Spleen (tissue), 11 donors: ENCODE measurements around the gene SLC34A1. TPM values are rescaled to one million over a fixed set of nuclear protein-coding genes. Genes with fewer than 3 reads are reported as not detected.

Source experiments
- DNase-seq: peaks from one replicate; pipeline ENCODE4 v3.0.0-alpha.2; 2020
- H3K27ac ChIP-seq, 8 donors: fragments of 200-600 bp; sonication (generic) in 7 of 8; 1 replicate in 4 of 8; 2 replicates in 4 of 8; pipeline versions ENCODE4 v1.5.0 to v1.8.0; 2016 to 2021; ENCODE audit warnings: inconsistent platforms in 4 of 8, mild to moderate bottlenecking in 4 of 8, moderate library complexity in 1 of 8
- H3K27me3 ChIP-seq, 7 donors: fragments of 200-600 bp; sonication (generic) in 6 of 7; replicated peaks in 1 of 7; 1 replicate in 4 of 7; 2 replicates in 3 of 7; pipeline versions ENCODE4 v1.5.0 to v1.8.0; 2016 to 2021; ENCODE audit warnings: inconsistent platforms in 3 of 7, mild to moderate bottlenecking in 1 of 7
- H3K36me3 ChIP-seq, 6 donors: fragments of 200-600 bp; sonication (generic) in 5 of 6; 1 replicate in 4 of 6; 2 replicates in 2 of 6; pipeline versions ENCODE4 v1.5.0 to v1.8.0; 2016 to 2021; ENCODE audit warnings: inconsistent platforms in 2 of 6
- H3K4me1 ChIP-seq, 6 donors: fragments of 200-600 bp; sonication (generic) in 5 of 6; 1 replicate in 3 of 6; 2 replicates in 3 of 6; pipeline versions ENCODE4 v1.5.0 to v1.8.0; 2016 to 2021; ENCODE audit warnings: inconsistent platforms in 3 of 6
- H3K4me3 ChIP-seq, 8 donors: fragments of 200-600 bp; sonication (generic) in 7 of 8; 1 replicate in 4 of 8; 2 replicates in 4 of 8; pipeline versions ENCODE4 v1.5.0 to v1.8.0; 2016 to 2021; ENCODE audit warnings: inconsistent platforms in 4 of 8, mild to moderate bottlenecking in 4 of 8, moderate library complexity in 2 of 8
- H3K9me3 ChIP-seq, 8 donors: fragments of 200-600 bp; sonication (generic) in 7 of 8; 1 replicate in 4 of 8; 2 replicates in 4 of 8; pipeline versions ENCODE4 v1.5.0 to v1.8.0; 2016 to 2021; ENCODE audit warnings: inconsistent platforms in 4 of 8
- POLR2A ChIP-seq, 3 donors: fragments of 450-650 bp; IDR thresholded peaks; one replicate each; pipeline ENCODE4 v1.5.1; 2017; ENCODE audit warnings: antibody characterized with exemption in 3 of 3, mild to moderate bottlenecking in 1 of 3
- POLR2AphosphoS5 ChIP-seq, 3 donors: sonication (generic); formaldehyde crosslinking; IDR thresholded peaks; one replicate each; pipeline ENCODE4 v1.5.1; 2017; ENCODE audit warnings: antibody characterized with exemption in 3 of 3
- WGBS, 5 donors: extraction: QIAGEN DNeasy Blood & Tissue Kit in 3 of 5; methylation state at CpG; one replicate each; pipeline versions ENCODE4 v1.1.5 to v1.1.7; 2013 to 2018; 5-methylcytosine and 5-hydroxymethylcytosine counted together
- intact Hi-C: fragments of 100-400 bp; cut with DNase I; formaldehyde crosslinking; loops from one replicate; pipeline ENCODE4 v1.15.0; 2023; ENCODE audit warnings: low total_unique reads
- polyA plus RNA-seq, 3 donors: library from polyadenylated mRNA; stranded (reverse); fragments of 200-250 nt; gene quantifications; one replicate each; pipeline ENCODE4 v1.2.1, GENCODE V29; 2013
- total RNA-seq, 7 donors: library from RNA; depleted of rRNA in 3 of 7; stranded (reverse); fragments of >200 nt in 3 of 7; fragmentation: NEBNext Ultra II Directional in 4 of 7; extraction: Animal tissue kit (Norgen Biotek cat#: 25700) in 4 of 7; gene quantifications; one replicate each; pipeline versions ENCODE4 v1.1.0 to v1.2.1, GENCODE V29; 2016 to 2021
- TF ChIP-seq, protein P1 (sequence below), 11 experiments: fragments of 200-600 bp in 7 of 11; fragments of 450-650 bp in 4 of 11; sonication (generic) in 4 of 11; IDR thresholded peaks in 8 of 11; conservative IDR thresholded peaks in 3 of 11; 1 replicate in 7 of 11; 2 replicates in 4 of 11; pipeline versions ENCODE4 v1.4.0 to v1.8.0; 2016 to 2021; ENCODE audit warnings: antibody characterized with exemption in 11 of 11, inconsistent platforms in 4 of 11, mild to moderate bottlenecking in 1 of 11
- donor health status: healthy with polysubstance abuse.
- donor health status: DM: no; HTN: no; CAD: no; lungs with moderate emphysema.
- donor health status: DM: no; HTN: no; CAD: no.
- donor health status: Bipolar disorder and iron deficiency.
- donor health status: healthy.
- donor health status: DM: no; HTN: no; CAD: no.
- donor health status: DM: yes; HTN: yes; CAD: no.

Gene SLC34A1
- total and polyA plus RNA-seq, 10 donors, result 0.02 to 0.77 (median 0.14) TPM; not detected in 3

DNA sequence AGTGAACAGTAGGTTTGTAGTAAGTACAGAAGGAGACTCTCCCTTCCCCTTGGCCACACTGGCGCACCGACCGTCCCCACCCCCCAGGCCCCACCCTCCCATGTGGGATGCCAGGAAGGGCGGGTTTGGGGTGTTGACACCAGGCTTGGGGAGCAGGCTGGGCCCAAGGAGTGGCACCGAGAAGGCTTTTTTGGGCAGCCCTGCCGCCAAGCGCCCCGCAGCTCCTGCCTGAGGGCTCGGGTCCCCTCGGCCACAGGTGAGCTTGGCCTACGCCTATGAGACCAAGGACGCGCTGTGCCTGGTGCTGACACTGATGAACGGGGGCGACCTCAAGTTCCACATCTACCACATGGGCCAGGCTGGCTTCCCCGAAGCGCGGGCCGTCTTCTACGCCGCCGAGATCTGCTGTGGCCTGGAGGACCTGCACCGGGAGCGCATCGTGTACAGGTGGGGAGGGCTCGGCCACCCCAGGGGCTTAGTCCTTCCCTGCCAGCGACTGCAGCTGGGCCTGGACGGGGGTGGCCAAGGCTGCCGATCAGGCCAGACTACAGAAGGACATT, 49.5 kb downstream of the SLC34A1 start:
- H3K36me3 ChIP-seq, result peaks cover 12 to 92% (median 78%) of the 10 kb centered on the region in 6 donors
- TF ChIP-seq POLR2AphosphoS5 (IDR thresholded peaks at IDR 0.05), result peak in 1 of 3 donors; percentile 61
- TF ChIP-seq POLR2A (IDR thresholded peaks at IDR 0.05), result no peak
- no peaks in the 10 kb centered on the region for H3K9me3 ChIP-seq
- H3K4me1 ChIP-seq, result peaks cover 47 to 98% (median 64%) of the 10 kb centered on the region in 6 donors
- peak overlapping the region in 1 of 8 donors; percentile 88 for H3K4me3 ChIP-seq
- peak; percentile 81 for DNase-seq
- no peaks in the 10 kb centered on the region for H3K27me3 ChIP-seq
- intact Hi-C loops, result no loop called here
- peak overlapping the region in 6 of 8 donors; percentile 96 to 99 (median 98) for H3K27ac ChIP-seq
- 86 to 95% (median 90%) methylated on average over 12 to 29 of the region's 29 CpGs for WGBS, 5 donors

DNA sequence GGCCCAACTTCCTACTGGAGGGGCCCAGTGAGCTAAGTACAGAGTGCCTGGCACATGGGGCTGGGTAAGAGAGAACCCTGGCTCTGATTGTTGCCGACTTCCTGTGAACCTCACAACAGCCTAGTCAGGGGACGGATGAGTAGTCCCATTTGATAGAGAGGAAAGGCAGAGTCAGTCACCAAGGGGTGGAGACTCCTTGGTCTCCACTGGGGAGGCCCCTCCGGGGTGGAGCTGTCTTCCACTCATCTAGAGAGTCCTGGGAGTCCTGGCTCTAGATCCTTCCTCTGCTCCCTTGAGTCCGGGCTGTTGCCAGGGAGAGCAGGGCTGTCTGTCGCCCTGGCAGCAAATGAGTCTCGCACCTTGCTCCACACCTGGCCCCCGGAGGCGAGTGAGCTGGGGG, 50.2 kb downstream of the SLC34A1 start:
- peaks cover 40 to 98% (median 59%) of the 10 kb centered on the region in 6 donors for H3K4me1 ChIP-seq
- peaks cover 12 to 99% (median 85%) of the 10 kb centered on the region in 6 donors for H3K36me3 ChIP-seq
- H3K9me3 ChIP-seq, result no peaks in the 10 kb centered on the region
- no peaks in the 10 kb centered on the region for H3K27me3 ChIP-seq
- H3K4me3 ChIP-seq, result no peak overlapping the region
- no peak for DNase-seq
- peak overlapping the region in 6 of 8 donors; percentile 21 to 99 (median 98) for H3K27ac ChIP-seq
- TF ChIP-seq POLR2A (IDR thresholded peaks at IDR 0.05), result no peak
- TF ChIP-seq POLR2AphosphoS5 (IDR thresholded peaks at IDR 0.05), result peak in 2 of 3 donors; percentile 25 to 46
- intact Hi-C loops, result no loop called here
- WGBS, 5 donors, result 77 to 94% (median 86%) methylated on average over 4 to 8 of the region's 8 CpGs

DNA sequence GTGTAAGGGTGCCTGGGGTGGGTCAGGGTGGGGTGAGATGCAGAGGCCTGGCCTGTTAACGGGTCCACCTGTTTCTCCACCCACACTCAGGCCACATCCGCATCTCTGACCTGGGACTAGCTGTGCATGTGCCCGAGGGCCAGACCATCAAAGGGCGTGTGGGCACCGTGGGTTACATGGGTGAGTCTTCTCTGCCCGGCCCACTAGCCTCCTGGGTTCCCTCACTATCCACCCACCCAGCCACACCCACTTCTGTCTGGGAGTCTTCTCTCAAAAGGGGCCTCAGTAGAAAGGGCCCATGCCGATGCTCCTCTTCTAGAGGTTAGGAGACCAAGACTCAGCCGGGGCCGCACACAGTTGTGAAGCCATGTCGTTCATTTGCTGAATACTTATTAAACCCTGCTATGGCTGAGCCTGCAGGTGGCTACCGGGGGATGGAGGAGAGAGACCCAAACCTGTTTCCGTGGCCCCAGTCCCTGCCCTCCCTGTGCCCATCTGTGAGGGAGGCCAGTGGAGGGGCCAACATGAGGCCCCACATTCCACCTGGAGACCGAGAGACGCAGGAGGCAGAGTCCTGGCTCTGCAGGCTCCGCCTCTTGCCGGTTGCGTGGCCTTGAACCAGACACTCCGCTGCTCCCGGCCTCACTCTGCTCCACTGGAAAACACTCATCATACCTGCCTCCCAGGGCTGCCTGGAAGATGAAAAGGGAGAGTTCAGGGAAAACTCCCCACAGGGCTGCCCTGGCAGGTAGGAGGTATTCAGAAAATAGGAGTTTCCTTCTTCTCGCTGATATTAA, 50.9 kb downstream of the SLC34A1 start:
- H3K27me3 ChIP-seq, result no peaks in the 10 kb centered on the region
- no peak overlapping the region for H3K4me3 ChIP-seq
- peaks cover 33 to 98% (median 52%) of the 10 kb centered on the region in 6 donors for H3K4me1 ChIP-seq
- TF ChIP-seq, protein P1, sequence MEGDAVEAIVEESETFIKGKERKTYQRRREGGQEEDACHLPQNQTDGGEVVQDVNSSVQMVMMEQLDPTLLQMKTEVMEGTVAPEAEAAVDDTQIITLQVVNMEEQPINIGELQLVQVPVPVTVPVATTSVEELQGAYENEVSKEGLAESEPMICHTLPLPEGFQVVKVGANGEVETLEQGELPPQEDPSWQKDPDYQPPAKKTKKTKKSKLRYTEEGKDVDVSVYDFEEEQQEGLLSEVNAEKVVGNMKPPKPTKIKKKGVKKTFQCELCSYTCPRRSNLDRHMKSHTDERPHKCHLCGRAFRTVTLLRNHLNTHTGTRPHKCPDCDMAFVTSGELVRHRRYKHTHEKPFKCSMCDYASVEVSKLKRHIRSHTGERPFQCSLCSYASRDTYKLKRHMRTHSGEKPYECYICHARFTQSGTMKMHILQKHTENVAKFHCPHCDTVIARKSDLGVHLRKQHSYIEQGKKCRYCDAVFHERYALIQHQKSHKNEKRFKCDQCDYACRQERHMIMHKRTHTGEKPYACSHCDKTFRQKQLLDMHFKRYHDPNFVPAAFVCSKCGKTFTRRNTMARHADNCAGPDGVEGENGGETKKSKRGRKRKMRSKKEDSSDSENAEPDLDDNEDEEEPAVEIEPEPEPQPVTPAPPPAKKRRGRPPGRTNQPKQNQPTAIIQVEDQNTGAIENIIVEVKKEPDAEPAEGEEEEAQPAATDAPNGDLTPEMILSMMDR (IDR thresholded peaks at IDR 0.05 in 8 of 11, conservative IDR thresholded peaks at IDR 0.05 in 3 of 11), result no peak
- no peak for TF ChIP-seq POLR2A (IDR thresholded peaks at IDR 0.05)
- TF ChIP-seq POLR2AphosphoS5 (IDR thresholded peaks at IDR 0.05), result peak in 1 of 3 donors; percentile 2
- WGBS, 5 donors, result 90 to 94% (median 91%) methylated on average over 17 to 20 of the region's 20 CpGs
- no peaks in the 10 kb centered on the region for H3K9me3 ChIP-seq
- H3K36me3 ChIP-seq, result peaks cover 12 to 100% (median 87%) of the 10 kb centered on the region in 6 donors
- H3K27ac ChIP-seq, result peak overlapping the region in 4 of 8 donors; percentile 96 to 99 (median 99)
- intact Hi-C loops, result no loop called here
- DNase-seq, result peak; percentile 76

DNA sequence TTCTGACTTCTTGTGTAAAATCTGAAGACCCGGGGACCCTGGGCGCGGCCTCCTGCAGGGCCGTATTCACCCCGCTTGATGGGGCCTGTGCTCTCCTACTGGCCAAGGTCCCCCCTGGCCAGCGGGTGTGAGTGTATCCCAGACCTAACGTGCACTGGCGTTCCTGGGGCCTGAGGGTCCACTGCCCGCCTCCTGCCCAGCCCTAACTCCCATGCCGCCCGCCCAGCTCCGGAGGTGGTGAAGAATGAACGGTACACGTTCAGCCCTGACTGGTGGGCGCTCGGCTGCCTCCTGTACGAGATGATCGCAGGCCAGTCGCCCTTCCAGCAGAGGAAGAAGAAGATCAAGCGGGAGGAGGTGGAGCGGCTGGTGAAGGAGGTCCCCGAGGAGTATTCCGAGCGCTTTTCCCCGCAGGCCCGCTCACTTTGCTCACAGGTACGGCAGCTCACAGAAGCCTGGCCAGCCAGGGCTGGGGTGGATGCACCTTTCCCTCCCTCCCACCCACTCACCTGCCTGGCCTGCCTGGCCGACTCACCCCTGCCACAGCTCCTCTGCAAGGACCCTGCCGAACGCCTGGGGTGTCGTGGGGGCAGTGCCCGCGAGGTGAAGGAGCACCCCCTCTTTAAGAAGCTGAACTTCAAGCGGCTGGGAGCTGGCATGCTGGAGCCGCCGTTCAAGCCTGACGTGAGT, 51.8 kb downstream of the SLC34A1 start:
- H3K27ac ChIP-seq, result peak overlapping the region in 3 of 8 donors; percentile 35 to 99 (median 99)
- intact Hi-C loops, result no loop called here
- no peaks in the 10 kb centered on the region for H3K27me3 ChIP-seq
- TF ChIP-seq POLR2AphosphoS5 (IDR thresholded peaks at IDR 0.05), result peak in 2 of 3 donors; percentile 27 to 71
- TF ChIP-seq, protein P1 (IDR thresholded peaks at IDR 0.05 in 8 of 11, conservative IDR thresholded peaks at IDR 0.05 in 3 of 11), result no peak
- WGBS, 5 donors, result 94 to 97% (median 95%) methylated on average over 34 to 37 of the region's 37 CpGs
- peaks cover 25 to 98% (median 47%) of the 10 kb centered on the region in 6 donors for H3K4me1 ChIP-seq
- no peaks in the 10 kb centered on the region for H3K9me3 ChIP-seq
- H3K36me3 ChIP-seq, result peaks cover 12 to 100% (median 87%) of the 10 kb centered on the region in 6 donors
- DNase-seq, result no peak
- no peak overlapping the region for H3K4me3 ChIP-seq
